ENCODE measurements around the gene THBS3.
"Not testable (repeated sequence)": the region's sequence is repeated elsewhere in the genome, so short reads cannot be mapped to it uniquely, and the experiment has no call there.

The THBS3 gene

DNA sequence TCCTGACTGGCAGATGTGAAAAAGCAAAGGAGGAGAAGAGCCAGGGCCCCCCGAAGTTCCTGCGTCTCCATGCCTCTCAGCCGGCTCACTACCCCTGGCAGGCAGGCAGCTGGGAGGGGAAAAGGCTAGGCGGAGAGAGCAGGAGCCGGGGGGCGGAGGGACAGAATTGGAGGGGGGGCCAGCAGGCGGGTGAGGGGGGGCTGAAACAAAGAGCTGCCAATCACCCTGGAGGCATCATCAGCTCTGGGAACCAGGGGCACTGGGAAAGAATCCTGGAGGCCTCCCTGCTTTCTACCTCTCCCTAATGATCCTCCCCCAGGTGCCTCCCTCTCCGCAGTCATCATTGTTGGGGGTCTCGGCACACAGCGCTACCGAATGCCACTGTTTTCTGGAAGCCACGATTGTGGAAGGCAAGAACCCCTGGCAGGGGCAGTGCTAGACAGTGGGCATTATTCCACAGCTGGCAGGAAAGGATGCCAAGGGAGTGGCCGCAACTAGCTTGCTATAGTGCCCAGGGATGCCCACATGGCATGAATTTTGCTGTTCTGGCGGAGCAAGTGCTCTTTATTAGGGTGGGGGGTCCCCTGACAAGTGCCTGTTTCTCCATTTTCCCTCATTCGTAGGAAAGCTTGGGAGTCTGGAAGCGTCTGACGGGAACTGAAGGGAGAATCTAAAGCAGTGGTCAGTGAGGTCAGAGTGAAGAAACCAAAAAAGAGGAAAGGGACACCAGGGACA is at the start of gene THBS3:
Gene THBS3 (minus strand): TSS at position 92 of the 735 bp plus-strand sequence. CDS start 21 bp downstream, at position 71.
- DNase-seq: peak; percentile 33

- DNase-seq: no peak
Measured at GRCh38 chr1:155256058-155256852, 48.6 kb upstream of the THBS3 start.

DNA sequence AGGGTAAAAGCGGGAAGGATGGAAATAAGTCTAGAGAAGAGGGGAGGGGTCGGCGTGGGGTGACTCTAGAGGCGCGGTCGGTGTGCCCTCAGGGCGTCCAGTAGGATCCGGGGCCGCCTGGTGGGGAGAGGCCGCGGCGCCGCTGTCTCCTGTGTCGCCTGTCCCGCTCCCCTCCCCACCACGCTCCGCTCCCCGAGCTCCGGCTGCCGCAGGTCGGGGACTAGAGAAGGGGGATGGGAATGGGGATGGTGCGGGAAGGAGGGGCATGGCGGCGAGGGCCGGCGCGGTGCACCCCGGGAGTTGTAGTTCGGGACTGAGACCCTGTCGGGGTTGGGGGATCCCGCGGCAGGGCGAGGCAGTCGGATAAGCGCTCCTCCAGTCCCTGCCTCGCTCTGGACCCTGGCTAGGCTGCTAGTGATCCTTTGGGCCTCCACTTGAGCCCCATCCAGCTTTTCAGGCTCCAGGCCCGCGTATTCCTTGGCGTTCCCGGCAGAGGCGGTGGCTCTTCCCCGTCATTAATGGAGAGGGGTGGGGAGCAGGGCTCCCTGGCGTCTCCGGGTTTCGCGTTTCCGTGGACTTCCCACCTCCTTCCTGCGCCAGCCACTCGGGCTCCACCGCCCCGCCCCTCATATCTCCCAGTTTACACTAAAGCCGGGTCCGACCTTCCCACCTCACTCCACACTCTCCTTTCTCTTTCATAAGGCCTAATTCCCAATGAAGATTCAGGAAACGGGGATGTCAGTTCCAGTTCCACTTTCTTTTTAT is 47.7 kb upstream of the THBS3 start, which contains the start of gene ENTREP3:
Gene ENTREP3 (minus strand): TSS at position 241 of the 765 bp plus-strand sequence. CDS start 606 bp downstream, outside the sequence.
- peak; percentile 87 for DNase-seq

- no peak for DNase-seq
Measured at GRCh38 chr1:155254714-155255242, 47.1 kb upstream of the THBS3 start.

DNA sequence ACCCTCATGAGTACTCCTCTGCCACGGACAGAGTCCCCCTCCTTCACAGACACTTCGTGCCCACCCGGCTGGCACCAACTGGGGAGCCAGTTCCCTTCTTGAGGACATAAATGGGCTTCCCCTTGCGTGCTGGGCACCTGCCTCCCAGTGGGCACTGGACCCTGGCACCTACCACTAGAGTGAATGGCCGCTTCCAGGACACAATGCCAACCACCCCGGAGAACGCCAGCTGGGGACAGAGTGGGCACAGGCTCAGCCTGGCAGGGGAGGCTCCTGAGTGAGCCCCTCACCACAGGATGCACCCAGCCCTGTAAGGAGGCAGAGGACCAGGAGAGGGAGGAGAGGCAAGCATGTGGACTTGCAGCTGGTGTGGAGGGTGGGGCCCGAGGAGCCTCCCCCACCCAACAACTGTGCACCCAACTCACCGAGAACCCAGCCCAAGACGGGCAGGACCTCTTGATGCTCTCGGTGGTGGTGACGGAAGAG is 46.6 kb upstream of the THBS3 start:
- no peak for DNase-seq

- DNase-seq: no peak
Measured at GRCh38 chr1:155253797-155254196, 46.1 kb upstream of the THBS3 start.

DNA sequence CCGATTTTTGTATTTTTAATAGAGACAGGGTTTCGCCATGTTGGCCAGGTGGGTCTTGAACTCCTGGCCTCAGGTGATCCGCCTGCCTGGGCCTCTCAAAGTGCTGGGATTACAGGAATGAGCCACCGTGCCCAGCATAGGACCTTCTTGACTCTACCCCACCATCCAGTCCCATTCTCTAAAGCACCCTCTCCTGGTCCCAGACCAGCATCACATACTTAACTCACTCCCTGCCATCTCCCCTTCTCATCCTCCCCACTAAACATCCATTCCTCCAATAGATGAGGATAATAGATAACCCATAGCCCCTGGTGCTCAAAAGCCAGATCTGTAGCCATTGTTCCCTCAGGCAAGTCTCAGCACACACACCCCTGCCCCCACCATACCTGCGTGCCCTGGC is 45.5 kb upstream of the THBS3 start:
- DNase-seq: peak; percentile 16

GRCh38 chr1:155251566-155251965 is 43.9 kb upstream of the THBS3 start:
- no peak for DNase-seq

DNA sequence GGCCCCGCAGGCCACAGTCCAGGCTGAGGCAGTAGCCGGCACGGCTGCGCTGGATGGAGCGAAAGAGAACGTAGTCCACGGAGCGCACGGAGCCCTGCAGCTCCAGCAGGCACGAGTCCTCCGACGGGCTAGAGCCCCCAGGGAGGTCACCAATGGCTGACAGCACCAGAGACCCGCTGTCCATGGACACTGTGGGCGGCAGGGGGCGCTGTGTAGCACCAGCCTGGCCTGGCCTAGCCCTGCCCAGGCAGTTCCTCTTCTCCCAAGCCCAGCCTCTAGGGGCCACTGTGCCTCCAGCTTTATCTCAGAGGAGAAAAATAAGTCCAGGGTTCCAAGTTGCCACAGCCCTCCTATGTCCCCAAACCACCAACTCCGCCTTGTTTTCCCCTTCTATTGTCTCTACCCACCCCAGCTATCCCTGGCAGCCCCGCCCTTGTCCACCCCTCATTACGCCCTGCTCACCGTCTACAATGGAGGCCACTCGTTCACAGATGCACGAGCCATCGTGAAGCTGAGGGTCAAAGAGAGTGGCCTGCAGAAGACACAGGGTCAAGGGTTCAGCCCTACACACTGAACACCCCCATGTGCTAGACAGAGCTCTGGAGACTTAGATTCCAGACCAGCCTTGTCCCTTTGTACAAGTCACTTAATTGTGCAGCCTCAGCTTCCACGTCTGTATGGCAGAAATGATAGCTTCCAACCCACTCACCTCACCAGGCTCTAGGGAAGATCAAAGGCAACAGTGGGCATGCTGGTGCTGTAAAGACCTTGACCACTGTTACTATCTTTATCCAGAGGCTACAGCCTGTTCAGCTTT is 43.1 kb upstream of the THBS3 start:
- peak; percentile 99 for DNase-seq

DNA sequence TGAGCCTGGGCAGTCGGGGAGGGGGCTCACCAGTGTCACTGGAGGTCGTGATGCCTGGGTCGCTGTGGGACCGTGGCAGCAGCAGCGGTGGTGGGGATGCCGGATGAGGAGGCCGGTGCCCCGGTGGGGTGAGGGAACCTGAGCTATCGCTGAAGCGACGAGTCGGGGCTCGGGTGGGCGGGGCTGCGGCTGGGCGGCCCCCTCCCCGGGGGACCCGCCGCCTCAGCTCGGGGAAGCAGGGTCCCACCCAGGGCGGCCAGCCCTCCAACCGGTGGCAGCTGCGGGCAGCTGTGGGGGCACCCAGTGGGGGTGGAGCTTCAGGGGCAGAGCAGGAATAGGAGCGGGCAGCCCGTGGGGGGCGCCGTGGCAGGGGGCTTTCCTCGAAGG is 42.5 kb upstream of the THBS3 start:
- DNase-seq: peak; percentile 54

DNA sequence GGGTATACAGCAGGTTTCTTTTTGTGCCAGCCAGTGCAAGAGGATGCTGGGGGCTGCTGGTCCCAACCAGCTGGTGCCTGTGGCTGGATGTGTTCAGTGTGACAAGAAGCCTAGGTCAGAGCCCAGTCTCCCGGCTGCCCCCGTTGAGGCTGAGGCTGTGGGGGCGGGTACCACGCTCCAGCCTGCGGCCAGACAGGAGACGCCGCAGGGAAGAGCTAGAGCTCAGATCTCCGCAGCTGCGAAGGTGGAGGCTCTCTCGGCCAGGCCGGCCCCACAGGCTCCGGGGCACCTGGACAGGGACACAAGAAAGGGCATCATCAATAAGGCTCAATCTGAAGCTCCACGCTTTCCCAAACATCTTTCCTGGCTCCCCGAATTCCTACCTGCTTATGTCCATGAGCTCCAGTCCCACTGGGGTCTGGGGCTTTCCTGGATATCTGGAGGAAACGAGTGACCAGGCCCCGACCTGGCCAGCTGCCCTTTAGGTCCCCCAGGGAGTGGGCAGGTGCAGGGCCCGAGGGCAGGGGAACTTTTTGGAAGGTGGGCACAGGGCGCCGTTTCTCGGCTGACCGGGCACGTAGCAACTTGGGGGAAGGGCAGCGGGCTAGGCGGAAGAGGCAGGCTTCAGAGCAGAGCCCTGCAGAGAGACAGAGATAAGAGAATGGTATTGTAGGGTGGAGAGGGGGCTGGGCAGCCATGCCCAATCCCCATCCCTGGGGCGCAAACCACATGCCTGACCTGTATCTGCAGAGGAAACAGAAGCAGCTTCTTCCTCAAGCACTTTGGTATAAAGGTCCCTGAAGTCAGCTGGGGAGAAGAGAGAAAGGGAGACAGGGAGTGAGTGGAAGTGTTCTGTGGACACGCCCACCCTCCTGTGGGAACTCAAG is 40.2 kb upstream of the THBS3 start:
- DNase-seq: peak; percentile 94

- DNase-seq: not testable (repeated sequence)
Measured at GRCh38 chr1:155246796-155247195, 39.1 kb upstream of the THBS3 start.

- no peak for DNase-seq
Measured at GRCh38 chr1:155245163-155245524, 37.4 kb upstream of the THBS3 start.

DNA sequence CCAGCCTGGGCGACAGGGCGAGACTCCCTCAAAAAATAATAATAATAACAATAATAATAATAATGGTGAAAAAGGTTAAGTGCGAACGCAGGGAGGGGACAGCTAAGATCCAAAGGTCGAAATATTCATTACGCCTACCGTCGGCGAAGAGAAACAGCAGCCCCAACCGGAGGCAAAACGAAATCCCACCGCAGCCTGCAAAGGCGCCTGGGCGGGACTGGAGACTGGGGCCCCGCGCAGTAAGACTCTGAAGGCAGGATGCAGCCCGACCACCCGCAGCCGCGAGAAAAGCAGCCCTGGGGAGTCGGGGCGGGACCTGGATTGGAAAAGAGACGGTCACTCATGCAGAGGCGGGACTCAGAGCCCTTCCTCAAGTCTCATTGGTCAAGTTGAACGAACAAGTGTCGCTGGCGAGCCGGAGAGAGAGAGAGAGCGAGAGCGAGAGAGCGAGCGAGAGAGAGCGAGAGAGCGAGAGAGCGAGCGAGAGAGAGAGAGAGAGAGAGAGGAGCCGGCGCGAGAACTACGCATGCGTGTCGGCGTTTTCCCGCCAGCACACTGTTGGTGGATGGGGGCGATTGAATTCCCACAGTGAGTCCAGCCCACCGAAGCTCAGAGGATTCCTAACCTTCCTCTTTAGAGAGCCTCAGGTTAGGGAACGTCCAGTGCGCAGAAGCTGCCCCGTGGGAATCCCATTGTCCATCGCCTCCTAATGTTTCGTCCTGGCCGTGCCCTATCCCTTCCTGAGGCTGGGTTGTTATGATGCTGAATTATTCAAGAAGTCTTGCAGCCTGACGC is 36.9 kb upstream of the THBS3 start:
- peak; percentile 100 for DNase-seq

GRCh38 chr1:155242805-155243358 is 35.2 kb upstream of the THBS3 start:
- DNase-seq: no peak

DNA sequence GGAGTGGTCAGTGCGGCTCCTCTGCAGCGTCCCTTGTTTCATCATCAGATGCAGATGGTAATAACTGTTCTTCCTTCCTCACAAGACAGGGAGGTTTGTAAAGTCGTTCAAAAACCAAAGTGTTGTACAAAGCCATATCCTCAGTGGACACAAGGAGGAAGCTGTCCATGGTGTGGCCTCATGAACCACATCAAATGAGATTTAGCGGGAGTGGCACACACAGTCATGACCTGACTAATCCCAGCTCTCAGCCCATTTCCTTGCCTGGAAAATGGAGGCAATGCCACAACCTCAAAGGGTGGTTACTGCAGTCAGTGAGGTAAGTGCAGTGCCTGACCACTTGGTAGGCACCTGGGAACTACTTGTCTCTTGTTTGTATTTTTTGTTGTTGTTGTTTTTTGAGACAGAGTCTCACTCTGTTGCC is 34.2 kb upstream of the THBS3 start:
- DNase-seq: peak; percentile 66

GRCh38 chr1:155241069-155241679 is 33.5 kb upstream of the THBS3 start:
- peak; percentile 96 for DNase-seq

- no peak for DNase-seq
Measured at GRCh38 chr1:155236451-155236850, 28.8 kb upstream of the THBS3 start.

GRCh38 chr1:155235375-155235774 is 27.7 kb upstream of the THBS3 start:
- DNase-seq: not testable (repeated sequence)

Data from hematopoietic multipotent progenitor cell treated with erythropoietin and hydrocortisone succinate and interleukin-3 and kit ligand, for 6 days (in vitro differentiated cells).